K562 (cell line): ENCODE data around the gene SLC2A14.

Experiments
- CGGBP1 ChIP-seq: fragments of 250-450 bp; sonication (Bioruptor Pico); IDR thresholded peaks from 2 replicates; pipeline ENCODE4 v1.9.0; 2021; ENCODE audit warnings: mild to moderate bottlenecking
- KLF10 ChIP-seq: fragments of 250-450 bp; sonication (Bioruptor Pico); IDR thresholded peaks from 2 replicates; pipeline ENCODE4 v1.6.1; 2021; ENCODE audit warnings: matching md5 sums
- ZNF431 ChIP-seq: sonication (generic); formaldehyde crosslinking; IDR thresholded peaks from 2 replicates; pipeline ENCODE4 v1.8.0; 2022; ENCODE audit warnings: mild to moderate bottlenecking, missing genetic modification reagents

DNA sequence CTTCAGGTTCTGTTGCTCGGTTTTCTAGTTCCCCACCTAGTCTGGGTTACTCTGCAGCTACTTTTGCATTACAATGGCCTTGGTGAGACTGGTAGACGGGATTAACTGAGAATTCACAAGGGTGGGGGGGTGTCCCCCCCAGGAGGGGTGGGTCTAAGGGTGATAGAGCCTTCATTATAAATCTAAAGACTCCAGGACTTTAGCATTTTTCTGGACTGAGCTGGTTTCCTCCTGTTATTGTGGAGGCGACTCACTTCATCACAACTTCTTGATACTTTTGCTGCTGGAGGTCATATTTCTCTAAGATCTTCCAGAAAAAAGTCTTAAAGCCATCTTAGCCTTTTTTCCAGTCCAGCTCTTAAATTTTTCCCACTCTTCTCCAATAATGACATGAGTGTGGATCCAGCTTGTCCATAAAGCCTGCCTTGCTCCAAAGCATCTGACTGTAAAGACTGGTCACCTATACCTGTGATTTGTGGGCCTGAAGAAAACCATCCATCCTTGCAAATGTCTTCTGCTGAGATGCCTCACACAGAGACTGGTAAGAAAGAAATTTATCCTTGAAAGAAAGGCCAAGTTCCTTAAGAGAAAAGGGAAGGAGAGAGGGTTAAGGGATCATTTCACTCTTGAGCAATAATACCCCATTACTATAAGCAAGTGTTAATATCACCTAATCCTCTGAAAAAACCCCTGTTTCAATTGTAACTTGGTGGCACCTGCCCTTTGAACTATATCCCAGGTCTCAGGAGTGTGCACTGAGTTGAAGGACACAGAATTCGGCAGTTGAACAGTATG is 19.7 kb upstream of the SLC2A14 start:
- TF ChIP-seq ZNF431 (CRISPR knock-in tag) (no peak), KLF10 (CRISPR knock-in tag) (no peak), CGGBP1 (CRISPR knock-in tag) (no peak)
